ENCODE results near the gene GPR153. TPM values are rescaled to one million over a fixed set of nuclear protein-coding genes. Genes with fewer than 3 reads are reported as not detected.

Gene GPR153
- total and polyA plus RNA-seq, 2 of the 8 experiments (the other 6 are each of a cell fraction or from before 2014, with no cell fraction given), result 5.7 to 8.1 TPM

- no peak overlapping the region for H4K8ac ChIP-seq (ENCODE audit: extremely low read depth, insufficient read depth, low read length)
- no peak overlapping the region for H3K56ac ChIP-seq (replicated peaks; ENCODE audit: insufficient read length, low read depth, low read length)
- H2BK12ac ChIP-seq (ENCODE audit: low read depth, low read length), result no peak overlapping the region
- H3K9ac ChIP-seq (replicated peaks in 1 of 4; ENCODE audit: extremely low read depth in 1 of 4, low read depth in 3 of 4, low read length in 3 of 4), result no peak overlapping the region
- H3K27ac ChIP-seq (ENCODE audit: low read depth, low read length), result no peak overlapping the region
- H4K91ac ChIP-seq (replicated peaks; ENCODE audit: insufficient read length, low read length), result no peak overlapping the region
- no peak overlapping the region for H3K14ac ChIP-seq (ENCODE audit: insufficient read length)
- H2BK15ac ChIP-seq (ENCODE audit: low read length), result no peak overlapping the region
- no peaks in the 10 kb centered on the region for H3K9me3 ChIP-seq (ENCODE audit: insufficient read depth in 2 of 2, low read depth in 1 of 2, low read length in 1 of 2)
- no peak overlapping the region for H3K4me2 ChIP-seq (ENCODE audit: insufficient read depth in 1 of 2, low read depth in 2 of 2, low read length in 2 of 2)
- no peaks in the 10 kb centered on the region for H3K27me3 ChIP-seq (replicated peaks in 1 of 4; ENCODE audit: control insufficient read depth in 3 of 4, extremely low read depth in 1 of 4, insufficient read depth in 3 of 4, low read length in 3 of 4)
- H3K4me3 ChIP-seq (ENCODE audit: extremely low read depth in 1 of 4, insufficient read depth in 2 of 4, low read depth in 3 of 4, low read length in 4 of 4), result no peak overlapping the region
- no peaks in the 10 kb centered on the region; a peak in 2 of 8 replicates for H3K36me3 ChIP-seq (ENCODE audit: control insufficient read depth in 2 of 4, insufficient read depth in 4 of 4, low read length in 3 of 4)
- no peak overlapping the region for H2BK20ac ChIP-seq (ENCODE audit: low read length)
- H3K23me2 ChIP-seq (ENCODE audit: low read depth, low read length), result no peaks in the 10 kb centered on the region
- TF ChIP-seq HDAC2 (IDR thresholded peaks at IDR 0.05; ENCODE audit: borderline replicate concordance in 1 of 2, low read depth in 2 of 2, low read length in 2 of 2), result no peak
- no peak for TF ChIP-seq CHD2 (IDR thresholded peaks at IDR 0.05; ENCODE audit: low read length)
- CTCF ChIA-PET (ENCODE audit: partially characterized antibody), result interaction anchor here (0.6 to 5.9 kb wide), 24 partner anchors 10 to 238 kb away, joined by 3 to 28 read pairs (median 3); no protein-coding TSS in a partner anchor
- H3K79me2 ChIP-seq (ENCODE audit: control insufficient read depth in 1 of 2, insufficient read depth in 2 of 2, low read length in 2 of 2), result no peaks in the 10 kb centered on the region
- H3K18ac ChIP-seq (ENCODE audit: extremely low read depth, low read length), result no peak overlapping the region
- H3K4ac ChIP-seq (replicated peaks; ENCODE audit: insufficient read length, low read depth, low read length), result no peak overlapping the region
- no peak overlapping the region for H2BK120ac ChIP-seq (replicated peaks; ENCODE audit: low read depth, low read length)
- H2AFZ ChIP-seq (ENCODE audit: low read length), result no peak overlapping the region
- POLR2A ChIA-PET (ENCODE audit: partially characterized antibody), result interaction anchor here (0.7 to 1.2 kb wide), 3 partner anchors 27 to 112 kb away, joined by 3 read pairs; no protein-coding TSS in a partner anchor
- H4K20me1 ChIP-seq (replicated peaks in 1 of 2; ENCODE audit: control insufficient read depth in 1 of 2, insufficient read depth in 2 of 2, low read length in 2 of 2), result peaks cover 3 to 16% of the 10 kb centered on the region in 2 experiments
- DNase-seq (ENCODE audit: low read depth in 1 of 2, low spot score in 2 of 2) (no peak), FAIRE-seq (no peak)
- peaks cover 0 to 28% (median 13%) of the 10 kb centered on the region in 4 experiments; a peak in 6 of 7 replicates for H3K4me1 ChIP-seq (replicated peaks in 1 of 4; ENCODE audit: control insufficient read depth in 3 of 4, insufficient read depth in 4 of 4, low read length in 3 of 4)
- H3K23ac ChIP-seq (ENCODE audit: insufficient read length), result no peak overlapping the region
- H2BK5ac ChIP-seq (ENCODE audit: low read depth, low read length), result no peak overlapping the region
- no peak overlapping the region for H4K5ac ChIP-seq (ENCODE audit: insufficient read length, low read depth, low read length)
- 89% methylated on average over 9 of the region's 9 CpGs; no CpG with 5 or more reads in 1 of the 2 experiments for whole genome bisulfite sequencing, 2 experiments (ENCODE audit: extremely low coverage in 1 of 2, insufficient coverage in 1 of 2, insufficient read length in 1 of 2, insufficient replicate concordance in 2 of 2, low coverage in 1 of 2, low lambda C conversion rate in 2 of 2, missing lambda C conversion rate in 1 of 2)
- peaks cover 3% of the 10 kb centered on the region; the same call in 1 of the 2 replicates for H3K79me1 ChIP-seq (ENCODE audit: low read depth, low read length)
- H2AK5ac ChIP-seq (ENCODE audit: low read depth, low read length), result no peak overlapping the region
Observed at GRCh38 chr1:6272452-6272851, 11.6 kb upstream of the GPR153 start.

Measured in H1 (cell line).